Breast epithelium (tissue), 3 donors: ENCODE measurements around the gene MAN1A1.

Experiments used
- POLR2A ChIP-seq: fragments of 450-650 bp; IDR thresholded peaks from one replicate; pipeline ENCODE4 v1.6.1; 2016; ENCODE audit warnings: antibody characterized with exemption, mild to moderate bottlenecking, moderate library complexity
- POLR2AphosphoS5 ChIP-seq, 3 donors: sonication (generic); formaldehyde crosslinking; IDR thresholded peaks; one replicate each; pipeline ENCODE4 v1.6.1; 2017; ENCODE audit warnings: antibody characterized with exemption in 3 of 3

- TF ChIP-seq POLR2AphosphoS5 (IDR thresholded peaks at IDR 0.05) (no peak), POLR2A (no peak)
These were observed 221.9 kb downstream of the MAN1A1 start for GRCh38 chr6:119127627-119128026.
